RPMI8226 (cell line): Measurements from ENCODE around the gene TBC1D5.

Experiments used
- DNase-seq: peaks from one replicate; pipeline ENCODE4 v3.0.0-alpha.2; 2015

The TBC1D5 gene

GRCh38 chr3:17584066-17584465 lies 158.4 kb downstream of the TBC1D5 start:
- DNase-seq, result no peak

GRCh38 chr3:17583530-17583929 lies 158.9 kb downstream of the TBC1D5 start:
- DNase-seq, result no peak

GRCh38 chr3:17581421-17582080 lies 160.9 kb downstream of the TBC1D5 start:
- no peak for DNase-seq

GRCh38 chr3:17580901-17581300 lies 161.5 kb downstream of the TBC1D5 start:
- DNase-seq, result no peak

- no peak for DNase-seq
Observed at GRCh38 chr3:17579289-17580031, 163.0 kb downstream of the TBC1D5 start.

- DNase-seq, result no peak
Observed at GRCh38 chr3:17577796-17578520, 164.5 kb downstream of the TBC1D5 start.

GRCh38 chr3:17573396-17573795 lies 169.0 kb downstream of the TBC1D5 start:
- DNase-seq, result no peak

GRCh38 chr3:17571686-17572085 lies 170.7 kb downstream of the TBC1D5 start:
- DNase-seq, result no peak

GRCh38 chr3:17562845-17563244 lies 179.6 kb downstream of the TBC1D5 start:
- DNase-seq, result no peak

GRCh38 chr3:17558565-17558964 lies 183.9 kb downstream of the TBC1D5 start:
- DNase-seq, result no peak

GRCh38 chr3:17557749-17558463 lies 184.5 kb downstream of the TBC1D5 start:
- DNase-seq, result no peak

GRCh38 chr3:17555525-17555924 lies 186.9 kb downstream of the TBC1D5 start:
- no peak for DNase-seq

GRCh38 chr3:17554078-17554477 lies 188.4 kb downstream of the TBC1D5 start:
- no peak for DNase-seq

- no peak for DNase-seq
Observed at GRCh38 chr3:17553080-17553479, 189.4 kb downstream of the TBC1D5 start.

- DNase-seq, result no peak
Observed at GRCh38 chr3:17552351-17552750, 190.1 kb downstream of the TBC1D5 start.

GRCh38 chr3:17551895-17552294 lies 190.5 kb downstream of the TBC1D5 start:
- DNase-seq, result no peak

GRCh38 chr3:17551333-17551732 lies 191.1 kb downstream of the TBC1D5 start:
- no peak for DNase-seq

GRCh38 chr3:17550624-17551023 lies 191.8 kb downstream of the TBC1D5 start:
- DNase-seq, result no peak

GRCh38 chr3:17546500-17547255 lies 195.8 kb downstream of the TBC1D5 start:
- no peak for DNase-seq

GRCh38 chr3:17544632-17545031 lies 197.8 kb downstream of the TBC1D5 start:
- no peak for DNase-seq

- DNase-seq, result no peak
Observed at GRCh38 chr3:17542591-17542990, 199.8 kb downstream of the TBC1D5 start.

GRCh38 chr3:17539436-17539835 lies 203.0 kb downstream of the TBC1D5 start:
- DNase-seq, result no peak

- DNase-seq, result no peak
Observed at GRCh38 chr3:17535274-17535673, 207.2 kb downstream of the TBC1D5 start.
